ENCODE data around the gene UVRAG. TPM values are rescaled to one million over a fixed set of nuclear protein-coding genes. Genes with fewer than 3 reads are reported as not detected.

Gene UVRAG
- total RNA-seq, 2 donors from 2014 or later, result 10.9 to 31.0 TPM

- Histone ChIP-seq H3K27me3 (no peaks in the 10 kb centered on the region), H3K9me3 (no peaks in the 10 kb centered on the region), H3K4me1 (no peaks in the 10 kb centered on the region), H3K36me3 (replicated peaks in 1 of 2; ENCODE audit: insufficient read depth in 1 of 2, low read depth in 2 of 2) (no peaks in the 10 kb centered on the region), H3K27ac (no peak overlapping the region), H3K4me3 (no peak overlapping the region)
- 65 to 76% methylated on average over 1 of the region's 1 CpG for WGBS, 2 donors
- no peak for ATAC-seq
- no peak for DNase-seq
- intact Hi-C loops (cut with DNase I), result no loop called here
- TF ChIP-seq POLR2A (IDR thresholded peaks at IDR 0.05) (no peak), CTCF (IDR thresholded peaks at IDR 0.05) (no peak)
Measured at GRCh38 chr11:75916882-75917281, 101.9 kb downstream of the UVRAG start.

GRCh38 chr11:75918331-75918730 is 103.3 kb downstream of the UVRAG start:
- Histone ChIP-seq H3K27me3 (no peaks in the 10 kb centered on the region), H3K9me3 (no peaks in the 10 kb centered on the region), H3K36me3 (replicated peaks in 1 of 2; ENCODE audit: insufficient read depth in 1 of 2, low read depth in 2 of 2) (no peaks in the 10 kb centered on the region), H3K4me3 (no peak overlapping the region), H3K27ac (no peak overlapping the region), H3K4me1 (no peaks in the 10 kb centered on the region)
- intact Hi-C loops (cut with DNase I), result no loop called here
- WGBS, 2 donors, result 97 to 99% methylated on average over 7 of the region's 7 CpGs
- no peak for ATAC-seq
- no peak for DNase-seq
- TF ChIP-seq POLR2A (IDR thresholded peaks at IDR 0.05), result no peak
- no peak for TF ChIP-seq CTCF (IDR thresholded peaks at IDR 0.05)

- Histone ChIP-seq H3K27ac (no peak overlapping the region), H3K36me3 (replicated peaks in 1 of 2; ENCODE audit: insufficient read depth in 1 of 2, low read depth in 2 of 2) (no peaks in the 10 kb centered on the region), H3K4me3 (no peak overlapping the region), H3K9me3 (no peaks in the 10 kb centered on the region), H3K4me1 (peaks cover 2% of the 10 kb centered on the region), H3K27me3 (no peaks in the 10 kb centered on the region)
- 72 to 88% methylated on average over 2 of the region's 2 CpGs for WGBS, 2 donors
- ATAC-seq, result no peak
- TF ChIP-seq CTCF (IDR thresholded peaks at IDR 0.05) (no peak), POLR2A (IDR thresholded peaks at IDR 0.05) (no peak)
- no peak for DNase-seq
- intact Hi-C loops (cut with DNase I), result no loop called here
Measured at GRCh38 chr11:75919525-75919924, 104.5 kb downstream of the UVRAG start.

- intact Hi-C loops (cut with DNase I), result no loop called here
- Histone ChIP-seq H3K36me3 (replicated peaks in 1 of 2; ENCODE audit: insufficient read depth in 1 of 2, low read depth in 2 of 2) (no peaks in the 10 kb centered on the region), H3K4me1 (peaks cover 11% of the 10 kb centered on the region), H3K27ac (no peak overlapping the region), H3K4me3 (no peak overlapping the region), H3K9me3 (no peaks in the 10 kb centered on the region), H3K27me3 (no peaks in the 10 kb centered on the region)
- 21 to 41% methylated on average over 1 of the region's 1 CpG for WGBS, 2 donors
- no peak for TF ChIP-seq POLR2A (IDR thresholded peaks at IDR 0.05)
- no peak for TF ChIP-seq CTCF (IDR thresholded peaks at IDR 0.05)
- ATAC-seq (no peak), DNase-seq (no peak)
Measured at GRCh38 chr11:75920848-75921247, 105.8 kb downstream of the UVRAG start.

- no peak for DNase-seq
- no peak for TF ChIP-seq POLR2A (IDR thresholded peaks at IDR 0.05)
- TF ChIP-seq CTCF (IDR thresholded peaks at IDR 0.05), result no peak
- 58 to 65% methylated on average over 3 of the region's 3 CpGs for WGBS, 2 donors
Measured at GRCh38 chr11:75921808-75922207, 106.8 kb downstream of the UVRAG start.

More at GRCh38 chr11:75921808-75922207, 106.8 kb downstream of the UVRAG start:
- no peaks in the 10 kb centered on the region for H3K36me3 ChIP-seq (replicated peaks in 1 of 2; ENCODE audit: insufficient read depth in 1 of 2, low read depth in 2 of 2)
- H3K4me3 ChIP-seq, result no peak overlapping the region
- H3K4me1 ChIP-seq, result peaks cover 11% of the 10 kb centered on the region
- no peak overlapping the region for H3K27ac ChIP-seq
- no peaks in the 10 kb centered on the region for H3K27me3 ChIP-seq
- intact Hi-C loops (cut with DNase I), result no loop called here
- H3K9me3 ChIP-seq, result no peaks in the 10 kb centered on the region
- no peak for ATAC-seq
